GM21528 (cell line): ENCODE results near the gene RPS13.
"Not testable (repeated sequence)": the region's sequence is repeated elsewhere in the genome, so short reads cannot be mapped to it uniquely, and the experiment has no call there.

Experiments
- ATAC-seq: cut with Tn5 transposase; IDR thresholded peaks from one replicate; pipeline ENCODE4 v1.9.1; 2021; ENCODE audit warnings: mild to moderate bottlenecking, moderate library complexity; ENCODE audit not compliant: unreplicated experiment, low FRiP score

Gene RPS13

DNA sequence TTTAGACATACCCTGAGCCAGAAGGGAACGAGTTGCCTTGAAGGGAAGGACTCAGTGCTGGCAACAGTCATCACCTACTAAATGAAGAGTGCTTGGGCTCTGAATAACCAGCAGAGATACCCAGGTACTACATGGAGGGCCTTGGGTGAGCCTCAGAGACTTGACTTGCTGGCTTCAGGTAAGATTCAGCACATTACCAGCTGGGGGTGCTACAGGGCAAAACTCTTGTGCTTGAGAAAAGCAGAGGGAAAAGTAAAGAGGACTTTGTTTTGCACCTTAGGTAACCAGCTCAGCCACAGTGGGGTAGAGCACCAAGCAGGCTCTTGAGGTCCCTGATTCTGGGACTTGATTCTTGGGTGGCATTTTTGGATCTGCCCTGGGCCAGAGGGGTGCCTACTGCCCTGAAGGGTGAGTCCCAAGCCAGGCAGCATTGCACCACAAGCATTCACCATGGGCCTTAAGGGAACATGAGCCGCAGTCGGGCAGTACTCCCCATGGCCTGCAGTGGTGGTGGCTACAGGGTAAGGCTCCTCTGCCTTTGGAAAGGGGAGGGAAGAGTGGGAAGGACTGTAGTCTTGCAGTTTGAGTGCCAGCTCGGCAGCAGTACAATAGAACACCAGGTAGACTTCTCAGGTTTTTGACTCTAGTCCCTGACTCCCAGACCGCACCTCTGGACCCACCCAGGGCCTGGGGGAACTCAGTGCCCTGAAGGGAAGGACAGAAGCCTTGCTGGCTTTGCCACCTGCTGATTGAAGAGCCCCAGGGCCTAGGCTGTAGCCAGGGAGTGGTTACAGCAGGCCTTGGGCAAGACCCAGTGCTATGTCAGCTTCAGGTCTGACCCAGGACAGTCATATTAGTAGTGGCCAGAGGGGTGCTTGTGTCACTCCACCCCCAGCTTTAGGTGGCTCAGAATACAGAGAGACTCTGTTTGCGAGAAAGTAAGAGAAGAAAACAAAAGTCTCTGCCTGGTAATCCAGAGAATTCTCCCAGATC lies 40.5 kb downstream of the RPS13 start:
- ATAC-seq = no peak

DNA sequence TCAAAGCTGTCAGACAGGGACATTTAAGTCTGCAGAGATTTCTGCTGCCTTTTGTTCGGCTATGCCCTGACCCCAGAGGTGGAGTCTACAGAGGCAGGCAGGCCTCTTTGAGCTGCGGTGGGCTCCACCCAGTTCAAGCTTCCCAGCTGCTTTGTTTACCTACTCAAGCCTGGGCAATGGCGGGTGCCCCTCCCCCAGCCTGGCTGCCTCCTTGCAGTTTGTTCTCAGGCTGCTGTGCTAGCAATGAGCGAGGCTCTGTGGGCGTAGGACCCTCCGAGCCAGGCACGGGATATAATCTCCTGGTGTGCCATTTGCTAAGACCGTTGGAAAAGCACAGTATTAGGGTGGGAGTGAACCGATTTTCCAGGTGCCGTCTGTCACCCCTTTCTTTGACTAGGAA lies 43.4 kb downstream of the RPS13 start:
- ATAC-seq = not testable (repeated sequence)

DNA sequence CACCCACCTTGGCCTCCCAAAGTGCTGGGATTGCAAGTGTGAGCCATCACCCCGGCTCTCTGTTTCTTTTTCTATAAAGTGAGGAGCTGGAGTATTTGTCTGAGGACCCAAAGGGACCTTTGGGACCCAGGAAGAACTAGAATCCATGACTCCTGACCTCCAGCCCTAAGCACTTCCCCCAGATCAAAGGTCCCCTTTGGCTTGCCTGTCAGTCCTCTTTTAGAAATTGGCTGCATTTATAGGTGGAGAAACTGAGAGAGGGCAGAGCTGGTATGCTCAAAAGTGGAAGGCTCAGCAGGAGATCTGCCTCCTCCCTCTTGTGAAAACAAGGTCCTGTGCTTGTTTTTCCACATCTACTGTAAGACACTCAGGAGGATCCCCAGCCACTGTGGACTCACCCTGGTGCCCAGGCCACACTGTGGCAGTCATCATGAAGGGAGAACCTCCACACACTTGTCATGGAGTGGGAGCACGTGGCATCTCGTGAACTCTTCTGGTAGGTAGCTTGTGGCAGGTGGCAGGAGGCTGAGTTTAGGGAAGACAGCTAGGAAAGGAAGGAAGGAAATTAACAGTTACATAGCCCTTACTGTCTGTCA lies 50.9 kb downstream of the RPS13 start:
- no peak for ATAC-seq

DNA sequence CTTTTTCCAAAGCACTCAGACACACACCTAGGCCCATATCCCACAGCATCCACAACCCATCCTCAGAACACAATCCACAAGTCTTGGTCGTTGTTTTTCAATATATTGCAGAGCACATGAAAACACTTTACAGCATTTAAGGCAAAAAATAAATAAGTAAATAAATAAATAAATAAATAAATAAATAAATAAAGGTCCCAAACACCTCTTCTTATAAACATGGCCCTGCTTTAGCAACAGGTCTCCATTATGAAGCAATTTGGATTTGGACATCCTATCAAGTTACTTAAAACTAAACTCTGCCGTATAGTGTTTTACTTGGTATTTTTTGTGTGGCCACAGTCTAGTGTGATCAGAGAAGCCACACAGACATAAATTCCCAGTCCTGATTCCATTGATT lies 52.5 kb downstream of the RPS13 start:
- no peak for ATAC-seq
